Liver (tissue), 9 donors: ENCODE measurements around the gene VPS13C. TPM values are rescaled to one million over a fixed set of nuclear protein-coding genes. Genes with fewer than 3 reads are reported as not detected.

Experiments used
- DNase-seq: peaks from one replicate; pipeline ENCODE4 v3.0.0-alpha.2; 2017; ENCODE audit warnings: low spot score
- H3K27ac ChIP-seq, 2 donors: one replicate each; pipeline ENCODE4 v1.7.0; 2013; ENCODE audit warnings: inconsistent platforms in 2 of 2, low read length in 2 of 2, control low read depth in 1 of 2, low read depth in 1 of 2, mild to moderate bottlenecking in 1 of 2
- H3K27me3 ChIP-seq, 4 donors: one replicate each; pipeline versions ENCODE4 v1.6.1 to v1.7.0; 2013; ENCODE audit warnings: low read length in 3 of 4, inconsistent platforms in 1 of 4, mild to moderate bottlenecking in 1 of 4, moderate library complexity in 1 of 4; ENCODE audit not compliant: control insufficient read depth in 4 of 4, insufficient read depth in 4 of 4
- H3K36me3 ChIP-seq, 4 donors: one replicate each; pipeline versions ENCODE4 v1.6.1 to v1.7.0; 2013; ENCODE audit warnings: low read length in 3 of 4, mild to moderate bottlenecking in 3 of 4, low read depth in 1 of 4, moderate library complexity in 1 of 4; ENCODE audit not compliant: control insufficient read depth in 4 of 4, insufficient read depth in 3 of 4
- H3K4me1 ChIP-seq, 4 donors: one replicate each; pipeline versions ENCODE4 v1.6.1 to v1.7.0; 2013; ENCODE audit warnings: low read length in 3 of 4, mild to moderate bottlenecking in 3 of 4, moderate library complexity in 1 of 4; ENCODE audit not compliant: control insufficient read depth in 4 of 4, insufficient read depth in 4 of 4
- H3K4me3 ChIP-seq, 3 donors: one replicate each; pipeline versions ENCODE4 v1.6.1 to v1.7.0; 2013; ENCODE audit warnings: low read length in 3 of 3, control low read depth in 1 of 3, low read depth in 1 of 3, mild to moderate bottlenecking in 1 of 3
- H3K9ac ChIP-seq, 2 donors: one replicate each; pipeline ENCODE4 v1.7.0; 2013; ENCODE audit warnings: low read length in 2 of 2, mild to moderate bottlenecking in 2 of 2, moderate library complexity in 2 of 2, control low read depth in 1 of 2, low read depth in 1 of 2
- H3K9me3 ChIP-seq, 4 donors: one replicate each; pipeline versions ENCODE4 v1.6.1 to v1.7.0; 2013; ENCODE audit warnings: low read length in 3 of 4; ENCODE audit not compliant: control insufficient read depth in 4 of 4
- CTCF ChIP-seq: fragments of 150-350 bp; IDR thresholded peaks from 2 replicates; pipeline ENCODE4 v1.5.1; 2017; ENCODE audit warnings: improper control_type of control experiment, low read depth, low read length; ENCODE audit not compliant: missing input control
- EGR1 ChIP-seq, 2 donors: IDR thresholded peaks; 2 replicates each; pipeline ENCODE4 v1.6.1; 2016 to 2018; ENCODE audit warnings: antibody characterized with exemption in 2 of 2, low read depth in 2 of 2
- FOXA1 ChIP-seq: IDR thresholded peaks from 2 replicates; pipeline ENCODE4 v1.6.1; 2016; ENCODE audit warnings: antibody characterized with exemption
- FOXA2 ChIP-seq: IDR thresholded peaks from 2 replicates; pipeline ENCODE4 v1.6.1; 2016; ENCODE audit warnings: antibody characterized with exemption
- GABPA ChIP-seq, 2 donors: IDR thresholded peaks in 1 of 2; conservative IDR thresholded peaks in 1 of 2; 2 replicates each; pipeline ENCODE4 v1.6.1; 2016; ENCODE audit warnings: antibody characterized with exemption in 2 of 2, mild to moderate bottlenecking in 1 of 2, moderate library complexity in 1 of 2
- HNF4A ChIP-seq, 2 donors: conservative IDR thresholded peaks; 2 replicates each; pipeline ENCODE4 v1.6.1; 2016; ENCODE audit warnings: antibody characterized with exemption in 2 of 2, mild to moderate bottlenecking in 2 of 2
- HNF4G ChIP-seq: IDR thresholded peaks from 2 replicates; pipeline ENCODE4 v1.6.1; 2016; ENCODE audit warnings: antibody characterized with exemption
- JUND ChIP-seq, 2 donors: IDR thresholded peaks; 2 replicates each; pipeline ENCODE4 v1.6.1; 2016; ENCODE audit warnings: antibody characterized with exemption in 2 of 2
- MAX ChIP-seq: IDR thresholded peaks from 2 replicates; pipeline ENCODE4 v1.6.1; 2016; ENCODE audit warnings: antibody characterized with exemption
- NR2F2 ChIP-seq: IDR thresholded peaks from 2 replicates; pipeline ENCODE4 v1.6.1; 2016; ENCODE audit warnings: antibody characterized with exemption
- RAD21 ChIP-seq, 2 donors: IDR thresholded peaks; 2 replicates each; pipeline ENCODE4 v1.6.1; 2016; ENCODE audit warnings: antibody characterized with exemption in 2 of 2, mild to moderate bottlenecking in 2 of 2
- RXRA ChIP-seq, 2 donors: IDR thresholded peaks; 2 replicates each; pipeline ENCODE4 v1.6.1; 2017 to 2018; ENCODE audit warnings: antibody characterized with exemption in 2 of 2, mild to moderate bottlenecking in 1 of 2
- SP1 ChIP-seq: IDR thresholded peaks from 2 replicates; pipeline ENCODE4 v1.6.1; 2018; ENCODE audit warnings: antibody characterized with exemption, mild to moderate bottlenecking
- TAF1 ChIP-seq: conservative IDR thresholded peaks from 2 replicates; pipeline ENCODE4 v1.6.1; 2016; ENCODE audit warnings: antibody characterized with exemption, mild to moderate bottlenecking
- YY1 ChIP-seq: IDR thresholded peaks from 2 replicates; pipeline ENCODE4 v1.6.1; 2016; ENCODE audit warnings: antibody characterized with exemption, mild to moderate bottlenecking
- ZBTB33 ChIP-seq: IDR thresholded peaks from 2 replicates; pipeline ENCODE4 v1.6.1; 2016; ENCODE audit warnings: antibody characterized with exemption
- WGBS: extraction: QIAGEN DNeasy Blood & Tissue Kit; methylation state at CpG from one replicate; pipeline ENCODE4 v1.1.7; 2013; 5-methylcytosine and 5-hydroxymethylcytosine counted together
- polyA plus RNA-seq, 2 donors: library from polyadenylated mRNA; stranded (reverse) in 1 of 2; unstranded in 1 of 2; fragments of 200-250 nt in 1 of 2; fragments of >200 nt in 1 of 2; fragmentation: Nextera tagmentation in 1 of 2; extraction: Ambion mirVana in 1 of 2; gene quantifications; one replicate each; pipeline versions ENCODE4 v1.2.1 to v1.2.3, GENCODE V29; 2013 to 2015
- total RNA-seq, 2 donors: library from RNA; depleted of rRNA; stranded (reverse); fragments of >200 nt; gene quantifications; one replicate each; pipeline ENCODE4 v1.2.3, GENCODE V29; 2014
- TF ChIP-seq, protein P1 (sequence below): IDR thresholded peaks from 2 replicates; pipeline ENCODE4 v1.6.1; 2016; ENCODE audit warnings: antibody characterized with exemption, mild to moderate bottlenecking
- TF ChIP-seq, protein P2 (sequence below): IDR thresholded peaks from 2 replicates; pipeline ENCODE4 v1.6.1; 2016; ENCODE audit warnings: antibody characterized with exemption
- donor health status: healthy.
- donor health status: healthy.
- donor health status: healthy.
- donor health status: healthy.
- donor health status: healthy.

VPS13C gene
- total RNA-seq, result 10 to 100 TPM; 25.8 to 42.0 TPM
- 1 to 10 TPM; 5.4 to 9.1 TPM for polyA plus RNA-seq

DNA sequence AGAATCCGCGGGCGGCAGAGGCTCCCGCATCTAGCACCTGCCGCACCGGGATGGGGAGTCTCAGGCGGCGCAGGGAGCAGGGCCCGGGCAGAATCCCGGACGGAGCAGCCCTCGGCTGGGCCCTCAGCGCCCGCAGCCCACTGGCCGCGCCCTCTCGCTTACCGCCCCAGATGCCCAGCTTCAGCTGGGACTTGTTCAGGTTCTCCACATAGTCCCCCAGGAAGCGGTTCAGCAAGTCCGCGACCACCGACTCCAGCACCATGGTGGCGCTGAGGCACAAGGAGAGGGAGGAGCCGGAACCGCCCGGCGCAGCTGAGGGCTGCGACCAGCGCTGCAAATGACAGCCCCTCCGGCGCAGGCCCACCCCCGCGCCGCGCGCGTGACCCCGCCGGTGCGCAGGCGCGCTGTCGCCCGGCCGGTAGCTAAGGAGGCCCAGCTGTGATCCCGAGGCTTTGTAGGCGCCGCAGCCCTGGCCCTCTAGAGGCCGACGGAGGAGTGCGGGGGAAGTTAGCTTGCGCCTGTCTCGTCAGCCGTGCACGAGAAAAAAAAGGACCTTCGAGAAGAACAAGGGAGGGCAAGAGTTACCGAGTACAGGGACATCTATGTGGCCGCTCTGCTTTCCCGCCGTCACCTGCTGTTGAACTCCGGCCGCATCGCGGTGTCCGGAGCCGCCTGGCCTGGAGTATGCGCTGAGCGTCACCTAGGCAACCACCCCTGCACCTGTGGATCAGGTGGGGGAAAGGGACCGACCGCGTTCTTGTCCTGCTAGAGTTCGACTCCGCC, at the start of gene VPS13C:
TSS of gene VPS13C (minus strand) at position 335 of the 783 bp plus-strand sequence. CDS start at position 262, 73 bp downstream.
- Histone ChIP-seq H3K9ac (peak within 1 kb of the TSS; percentile 79 to 92), H3K4me1 (peaks cover 0 to 15% (median 2%) of the 10 kb centered on the region in 4 donors), H3K9me3 (no peaks in the 10 kb centered on the region), H3K27me3 (no peaks in the 10 kb centered on the region), H3K4me3 (peak within 1 kb of the TSS; percentile 80 to 93 (median 84)), H3K36me3 (no peaks in the 10 kb centered on the region), H3K27ac (peak within 1 kb of the TSS; percentile 94 to 97)
- peak; percentile 85 for DNase-seq
- TF ChIP-seq EGR1 (IDR thresholded peaks at IDR 0.05; ENCODE audit: low read depth in 2 of 2), result peak; percentile 62 to 85
- no peak for TF ChIP-seq HNF4G
- TF ChIP-seq RXRA (IDR thresholded peaks at IDR 0.05), result peak; percentile 43 to 51
- TF ChIP-seq CTCF, result peak; percentile 78
- TF ChIP-seq, protein P1, sequence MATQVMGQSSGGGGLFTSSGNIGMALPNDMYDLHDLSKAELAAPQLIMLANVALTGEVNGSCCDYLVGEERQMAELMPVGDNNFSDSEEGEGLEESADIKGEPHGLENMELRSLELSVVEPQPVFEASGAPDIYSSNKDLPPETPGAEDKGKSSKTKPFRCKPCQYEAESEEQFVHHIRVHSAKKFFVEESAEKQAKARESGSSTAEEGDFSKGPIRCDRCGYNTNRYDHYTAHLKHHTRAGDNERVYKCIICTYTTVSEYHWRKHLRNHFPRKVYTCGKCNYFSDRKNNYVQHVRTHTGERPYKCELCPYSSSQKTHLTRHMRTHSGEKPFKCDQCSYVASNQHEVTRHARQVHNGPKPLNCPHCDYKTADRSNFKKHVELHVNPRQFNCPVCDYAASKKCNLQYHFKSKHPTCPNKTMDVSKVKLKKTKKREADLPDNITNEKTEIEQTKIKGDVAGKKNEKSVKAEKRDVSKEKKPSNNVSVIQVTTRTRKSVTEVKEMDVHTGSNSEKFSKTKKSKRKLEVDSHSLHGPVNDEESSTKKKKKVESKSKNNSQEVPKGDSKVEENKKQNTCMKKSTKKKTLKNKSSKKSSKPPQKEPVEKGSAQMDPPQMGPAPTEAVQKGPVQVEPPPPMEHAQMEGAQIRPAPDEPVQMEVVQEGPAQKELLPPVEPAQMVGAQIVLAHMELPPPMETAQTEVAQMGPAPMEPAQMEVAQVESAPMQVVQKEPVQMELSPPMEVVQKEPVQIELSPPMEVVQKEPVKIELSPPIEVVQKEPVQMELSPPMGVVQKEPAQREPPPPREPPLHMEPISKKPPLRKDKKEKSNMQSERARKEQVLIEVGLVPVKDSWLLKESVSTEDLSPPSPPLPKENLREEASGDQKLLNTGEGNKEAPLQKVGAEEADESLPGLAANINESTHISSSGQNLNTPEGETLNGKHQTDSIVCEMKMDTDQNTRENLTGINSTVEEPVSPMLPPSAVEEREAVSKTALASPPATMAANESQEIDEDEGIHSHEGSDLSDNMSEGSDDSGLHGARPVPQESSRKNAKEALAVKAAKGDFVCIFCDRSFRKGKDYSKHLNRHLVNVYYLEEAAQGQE, result no peak
- TF ChIP-seq, protein P2, sequence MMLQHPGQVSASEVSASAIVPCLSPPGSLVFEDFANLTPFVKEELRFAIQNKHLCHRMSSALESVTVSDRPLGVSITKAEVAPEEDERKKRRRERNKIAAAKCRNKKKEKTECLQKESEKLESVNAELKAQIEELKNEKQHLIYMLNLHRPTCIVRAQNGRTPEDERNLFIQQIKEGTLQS, result no peak
- no peak for TF ChIP-seq TAF1
- no peak for TF ChIP-seq ZBTB33
- TF ChIP-seq HNF4A (conservative IDR thresholded peaks at IDR 0.05), result peak; percentile 23 to 34
- peak; percentile 40 for TF ChIP-seq MAX
- TF ChIP-seq NR2F2, result no peak
- no peak for TF ChIP-seq FOXA2
- no peak for TF ChIP-seq JUND (IDR thresholded peaks at IDR 0.05)
- TF ChIP-seq SP1, result peak; percentile 58
- TF ChIP-seq RAD21 (IDR thresholded peaks at IDR 0.05), result peak; percentile 34 to 67
- TF ChIP-seq YY1, result peak; percentile 8
- no peak for TF ChIP-seq FOXA1
- no peak for TF ChIP-seq GABPA (IDR thresholded peaks at IDR 0.05 in 1 of 2, conservative IDR thresholded peaks at IDR 0.05 in 1 of 2)
- WGBS, result under 1% methylated on average over 73 of the region's 73 CpGs
